Measurements from ENCODE around the gene MEF2D. TPM values are rescaled to one million over a fixed set of nuclear protein-coding genes. Genes with fewer than 3 reads are reported as not detected.

MEF2D gene
- total and polyA plus RNA-seq, 3 donors from 2014 or later = 34.4 to 113 (median 96.8) TPM

DNA sequence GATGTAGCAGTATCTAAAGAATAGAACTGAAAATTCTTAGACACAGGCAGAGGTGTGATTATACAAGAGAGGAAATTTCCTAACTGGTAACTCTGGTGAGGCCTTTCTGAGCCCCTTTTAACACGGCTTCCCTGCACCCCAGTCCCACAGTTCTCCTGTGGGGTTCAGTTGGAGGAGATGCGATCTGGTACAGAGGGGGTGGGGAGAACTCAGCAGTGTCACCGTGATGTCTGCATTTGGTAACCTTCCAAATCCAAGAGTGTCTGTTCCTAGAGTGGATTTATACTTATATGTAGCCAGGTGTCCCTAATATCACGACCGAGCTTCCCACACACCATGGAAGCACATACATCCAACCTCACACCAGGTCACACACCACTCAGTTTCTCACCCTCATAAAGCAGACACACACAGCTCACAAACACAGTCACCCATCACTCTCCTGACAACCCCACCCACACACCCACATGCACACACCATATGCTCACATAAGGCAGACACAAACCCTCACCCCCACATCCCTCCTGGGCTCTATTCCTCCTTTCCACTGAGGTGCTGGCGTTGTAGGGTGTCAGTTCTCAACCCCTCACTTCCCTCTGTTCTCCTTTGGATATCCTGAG, 83.1 kb downstream of the MEF2D start:
- Histone ChIP-seq H3K27me3 (no peaks in the 10 kb centered on the region), H3K4me1 (peaks cover 19% of the 10 kb centered on the region), H3K4me3 (no peak overlapping the region)

DNA sequence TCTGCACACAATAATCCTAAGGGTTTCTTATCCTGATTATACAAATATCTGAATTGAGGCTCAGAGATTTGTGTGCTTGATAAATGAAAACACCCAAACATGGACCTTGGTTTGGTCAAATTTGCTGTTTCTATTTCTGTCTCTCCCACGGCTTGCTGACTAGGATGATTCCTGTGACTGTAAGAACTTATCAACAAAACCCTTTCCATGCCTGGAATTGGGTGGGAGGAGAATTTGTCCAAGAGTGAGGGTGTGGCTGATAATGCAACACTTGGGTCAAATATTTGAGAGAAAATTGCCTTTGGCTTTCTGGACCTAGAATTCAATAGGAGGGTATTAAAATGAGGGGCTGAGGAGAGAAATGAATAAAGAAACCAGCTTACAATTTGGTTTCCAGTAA, 83.6 kb downstream of the MEF2D start:
- Histone ChIP-seq H3K4me1 (peaks cover 19% of the 10 kb centered on the region), H3K4me3 (no peak overlapping the region), H3K27me3 (no peaks in the 10 kb centered on the region), H3K27ac (no peak overlapping the region), H3K36me3 (ENCODE audit: low read depth, missing control alignments) (no peaks in the 10 kb centered on the region), H3K9me3 (no peaks in the 10 kb centered on the region)
- DNase-seq = no peak
- 39 to 67% methylated on average over 1 of the region's 1 CpG for WGBS, 2 donors
- TF ChIP-seq POLR2A (IDR thresholded peaks at IDR 0.05) = no peak
- TF ChIP-seq, protein P1, sequence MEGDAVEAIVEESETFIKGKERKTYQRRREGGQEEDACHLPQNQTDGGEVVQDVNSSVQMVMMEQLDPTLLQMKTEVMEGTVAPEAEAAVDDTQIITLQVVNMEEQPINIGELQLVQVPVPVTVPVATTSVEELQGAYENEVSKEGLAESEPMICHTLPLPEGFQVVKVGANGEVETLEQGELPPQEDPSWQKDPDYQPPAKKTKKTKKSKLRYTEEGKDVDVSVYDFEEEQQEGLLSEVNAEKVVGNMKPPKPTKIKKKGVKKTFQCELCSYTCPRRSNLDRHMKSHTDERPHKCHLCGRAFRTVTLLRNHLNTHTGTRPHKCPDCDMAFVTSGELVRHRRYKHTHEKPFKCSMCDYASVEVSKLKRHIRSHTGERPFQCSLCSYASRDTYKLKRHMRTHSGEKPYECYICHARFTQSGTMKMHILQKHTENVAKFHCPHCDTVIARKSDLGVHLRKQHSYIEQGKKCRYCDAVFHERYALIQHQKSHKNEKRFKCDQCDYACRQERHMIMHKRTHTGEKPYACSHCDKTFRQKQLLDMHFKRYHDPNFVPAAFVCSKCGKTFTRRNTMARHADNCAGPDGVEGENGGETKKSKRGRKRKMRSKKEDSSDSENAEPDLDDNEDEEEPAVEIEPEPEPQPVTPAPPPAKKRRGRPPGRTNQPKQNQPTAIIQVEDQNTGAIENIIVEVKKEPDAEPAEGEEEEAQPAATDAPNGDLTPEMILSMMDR (IDR thresholded peaks at IDR 0.05) = no peak
- intact Hi-C loops (cut with DNase I; ENCODE audit: low total_unique reads) = no loop called here

More for the DNA sequence above, 83.1 kb downstream of the MEF2D start:
- no peak for TF ChIP-seq POLR2A (IDR thresholded peaks at IDR 0.05)
- TF ChIP-seq, protein P1 (IDR thresholded peaks at IDR 0.05) = no peak
- Histone ChIP-seq H3K27ac (no peak overlapping the region), H3K36me3 (ENCODE audit: low read depth, missing control alignments) (no peaks in the 10 kb centered on the region), H3K9me3 (no peaks in the 10 kb centered on the region)
- DNase-seq = no peak
- 84 to 89% methylated on average over 6 of the region's 6 CpGs for WGBS, 2 donors
- intact Hi-C loops (cut with DNase I; ENCODE audit: low total_unique reads) = no loop called here

DNA sequence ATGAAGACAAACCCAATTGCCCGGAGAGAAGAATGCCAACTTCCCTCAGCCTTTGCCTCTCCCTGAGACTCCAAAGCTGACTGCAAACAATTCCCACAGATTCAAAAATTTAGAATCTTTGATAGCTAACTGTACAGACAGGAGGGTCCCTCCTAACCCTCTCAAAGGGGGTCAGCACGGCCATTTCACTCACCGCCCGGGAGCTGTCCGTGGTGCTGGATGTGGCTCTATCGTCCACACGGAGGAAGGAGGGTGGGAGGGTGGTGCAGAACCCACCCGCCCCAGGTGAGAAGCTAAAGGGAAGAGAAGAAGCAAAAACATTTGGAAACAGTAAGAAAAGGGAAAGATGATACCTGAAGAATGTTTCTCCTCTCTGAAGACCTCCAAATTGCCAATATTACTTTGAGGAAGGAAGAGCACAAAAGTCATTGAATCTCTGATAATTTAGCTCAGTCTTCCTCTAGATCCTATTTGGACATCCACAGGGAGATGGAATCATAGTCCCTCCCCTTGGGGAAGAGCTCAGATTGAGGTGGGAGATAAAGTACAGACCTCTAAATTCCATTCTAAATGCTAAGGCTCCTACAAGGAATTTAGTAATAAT, 86.0 kb downstream of the MEF2D start:
- intact Hi-C loops (cut with DNase I; ENCODE audit: low total_unique reads) = no loop called here
- Histone ChIP-seq H3K27me3 (no peaks in the 10 kb centered on the region), H3K27ac (no peak overlapping the region), H3K4me3 (no peak overlapping the region), H3K9me3 (no peaks in the 10 kb centered on the region), H3K4me1 (no peaks in the 10 kb centered on the region), H3K36me3 (ENCODE audit: low read depth, missing control alignments) (no peaks in the 10 kb centered on the region)
- DNase-seq = no peak
- 8 to 18% methylated on average over 6 to 8 of the region's 8 CpGs for WGBS, 2 donors
- no peak for TF ChIP-seq POLR2A (IDR thresholded peaks at IDR 0.05)
- TF ChIP-seq, protein P1 (IDR thresholded peaks at IDR 0.05) = no peak

MicroRNAs encoded within 50 kb of the gene (microRNA counts, 767-probe panel; counts per million panel counts)
- microRNA hsa-miR-9-5p = 0 to 152 counts per million in 2 donors

Small RNA genes lying within 50 kb of the gene (microRNA-seq; reads per million reads assigned to microRNA genes)
- gene MIR9-1 (ENCODE audit: borderline number of aligned reads in 2 of 2, borderline replicate concordance in 1 of 2) = 0 to 1.4 reads per million in 2 donors

Small RNA genes lying within 50 kb of the gene (small RNA-seq; reads per million reads assigned to genes)
- gene MIR9-1 = 0 to 0.28 reads per million in 2 donors
- 0 reads per million in 2 donors for gene RF00019

Other genes with a start within 250 kb of the MEF2D start
- gene SMG5, start 217.9 kb downstream of the MEF2D start, total RNA-seq = 100 to 1,000 TPM in 1 of 2 donors, 10 to 100 TPM in 1; 82.5 to 100 TPM
- gene SMG5, start 217.9 kb downstream of the MEF2D start, polyA plus RNA-seq (ENCODE audit: insufficient read depth, low read depth, low replicate concordance) = 74.5 TPM
- 1 to 10 TPM; 4.6 to 5.3 TPM for gene TMEM79, start 216.4 kb downstream of the MEF2D start, total RNA-seq
- gene TMEM79, start 216.4 kb downstream of the MEF2D start, polyA plus RNA-seq (ENCODE audit: insufficient read depth, low read depth, low replicate concordance) = 5.3 TPM
- 10 to 100 TPM; 31.8 to 45.7 TPM for gene GLMP, start 205.1 kb downstream of the MEF2D start, total RNA-seq
- gene GLMP, start 205.1 kb downstream of the MEF2D start, polyA plus RNA-seq (ENCODE audit: insufficient read depth, low read depth, low replicate concordance) = 26.1 TPM
- 1 to 10 TPM; 1.7 to 1.8 TPM for gene VHLL, start 201.5 kb downstream of the MEF2D start, total RNA-seq
- gene VHLL, start 201.5 kb downstream of the MEF2D start, polyA plus RNA-seq (ENCODE audit: insufficient read depth, low read depth, low replicate concordance) = not detected
- gene CCT3, start 162.5 kb downstream of the MEF2D start, total RNA-seq = 100 to 1,000 TPM; 192 to 203 TPM
- 302 TPM for gene CCT3, start 162.5 kb downstream of the MEF2D start, polyA plus RNA-seq (ENCODE audit: insufficient read depth, low read depth, low replicate concordance)
- gene TSACC, start 162.2 kb downstream of the MEF2D start, total RNA-seq = 100 to 1,000 TPM; 354 to 748 TPM
- 1,814 TPM for gene TSACC, start 162.2 kb downstream of the MEF2D start, polyA plus RNA-seq (ENCODE audit: insufficient read depth, low read depth, low replicate concordance)
- gene RHBG, start 131.6 kb downstream of the MEF2D start, total RNA-seq = 1 to 10 TPM; 2.0 TPM
- gene RHBG, start 131.6 kb downstream of the MEF2D start, polyA plus RNA-seq (ENCODE audit: insufficient read depth, low read depth, low replicate concordance) = 3.3 TPM
- gene IQGAP3, start 71.8 kb upstream of the MEF2D start, total RNA-seq = 10 to 100 TPM in 1 of 2 donors, 1 to 10 TPM in 1; 8.2 to 13.4 TPM
- 5.6 TPM for gene IQGAP3, start 71.8 kb upstream of the MEF2D start, polyA plus RNA-seq (ENCODE audit: insufficient read depth, low read depth, low replicate concordance)
- gene TTC24, start 78.9 kb upstream of the MEF2D start, total RNA-seq = not detected
- gene TTC24, start 78.9 kb upstream of the MEF2D start, polyA plus RNA-seq (ENCODE audit: insufficient read depth, low read depth, low replicate concordance) = 0.38 TPM
- gene NAXE, start 91.0 kb upstream of the MEF2D start, total RNA-seq = 100 to 1,000 TPM; 142 to 200 TPM
- 110 TPM for gene NAXE, start 91.0 kb upstream of the MEF2D start, polyA plus RNA-seq (ENCODE audit: insufficient read depth, low read depth, low replicate concordance)
- 10 to 100 TPM; 21.6 to 26.7 TPM for gene GPATCH4, start 100.7 kb upstream of the MEF2D start, total RNA-seq
- 18.5 TPM for gene GPATCH4, start 100.7 kb upstream of the MEF2D start, polyA plus RNA-seq (ENCODE audit: insufficient read depth, low read depth, low replicate concordance)
- gene HAPLN2, start 118.6 kb upstream of the MEF2D start, total RNA-seq = 1 to 10 TPM; 5.5 to 6.0 TPM
- 1.5 TPM for gene HAPLN2, start 118.6 kb upstream of the MEF2D start, polyA plus RNA-seq (ENCODE audit: insufficient read depth, low read depth, low replicate concordance)
- gene BCAN, start 141.3 kb upstream of the MEF2D start, total RNA-seq = 1 to 10 TPM; 8.8 to 9.7 TPM
- 3.3 TPM for gene BCAN, start 141.3 kb upstream of the MEF2D start, polyA plus RNA-seq (ENCODE audit: insufficient read depth, low read depth, low replicate concordance)
- 10 to 100 TPM; 17.6 to 27.7 TPM for gene NES, start 176.6 kb upstream of the MEF2D start, total RNA-seq
- 20.7 TPM for gene NES, start 176.6 kb upstream of the MEF2D start, polyA plus RNA-seq (ENCODE audit: insufficient read depth, low read depth, low replicate concordance)
- 1 to 10 TPM; 2.1 to 6.8 TPM for gene CRABP2, start 204.8 kb upstream of the MEF2D start, total RNA-seq
- gene CRABP2, start 204.8 kb upstream of the MEF2D start, polyA plus RNA-seq (ENCODE audit: insufficient read depth, low read depth, low replicate concordance) = 21.0 TPM
- 10 to 100 TPM; 34.1 to 69.0 TPM for gene METTL25B, start 227.7 kb upstream of the MEF2D start, total RNA-seq
- 50.5 TPM for gene METTL25B, start 227.7 kb upstream of the MEF2D start, polyA plus RNA-seq (ENCODE audit: insufficient read depth, low read depth, low replicate concordance)
- gene ISG20L2, start 228.0 kb upstream of the MEF2D start, total RNA-seq = 100 to 1,000 TPM in 1 of 2 donors, 10 to 100 TPM in 1; 60.9 to 150 TPM
- gene ISG20L2, start 228.0 kb upstream of the MEF2D start, polyA plus RNA-seq (ENCODE audit: insufficient read depth, low read depth, low replicate concordance) = 223 TPM
- 10 to 100 TPM; 36.6 to 51.7 TPM for gene MRPL24, start 240.3 kb upstream of the MEF2D start, total RNA-seq
- gene MRPL24, start 240.3 kb upstream of the MEF2D start, polyA plus RNA-seq (ENCODE audit: insufficient read depth, low read depth, low replicate concordance) = 101 TPM

All from testis (tissue), 3 donors.